IPS-11a (cell line): ENCODE results near the gene TNRC6C.

Source experiments
- H3K4me3 ChIP-seq: one replicate; pipeline ENCODE4 v1.5.1; 2013; ENCODE audit warnings: low read depth, low read length, control low read depth

Gene TNRC6C

GRCh38 chr17:77957857-77958715, at the start of gene TNRC6C:
TNRC6C (plus strand) TSS chr17:77958703; CDS start chr17:78004207, 45,504 bp downstream.
- peak within 1 kb of the TSS; percentile 74 for H3K4me3 ChIP-seq

GRCh38 chr17:77909236-77909635, 49.3 kb upstream of the TNRC6C start:
- H3K4me3 ChIP-seq = no peak overlapping the region

- H3K4me3 ChIP-seq = no peak overlapping the region
Observed at GRCh38 chr17:77909816-77910215, 48.7 kb upstream of the TNRC6C start.

GRCh38 chr17:77914385-77915254, 43.9 kb upstream of the TNRC6C start:
- H3K4me3 ChIP-seq = no peak overlapping the region

GRCh38 chr17:77915594-77916021, 42.9 kb upstream of the TNRC6C start:
- no peak overlapping the region for H3K4me3 ChIP-seq

GRCh38 chr17:77916264-77916663, 42.2 kb upstream of the TNRC6C start:
- H3K4me3 ChIP-seq = no peak overlapping the region

GRCh38 chr17:77916703-77917481, 41.6 kb upstream of the TNRC6C start:
- H3K4me3 ChIP-seq = no peak overlapping the region

- no peak overlapping the region for H3K4me3 ChIP-seq
Observed at GRCh38 chr17:77919276-77919675, 39.2 kb upstream of the TNRC6C start.

GRCh38 chr17:77923135-77923534, 35.4 kb upstream of the TNRC6C start:
- H3K4me3 ChIP-seq = no peak overlapping the region

- no peak overlapping the region for H3K4me3 ChIP-seq
Observed at GRCh38 chr17:77923776-77924513, 34.6 kb upstream of the TNRC6C start.

- no peak overlapping the region for H3K4me3 ChIP-seq
Observed at GRCh38 chr17:77924757-77925336, 33.7 kb upstream of the TNRC6C start.

GRCh38 chr17:77925831-77926543, 32.5 kb upstream of the TNRC6C start:
- no peak overlapping the region for H3K4me3 ChIP-seq

- no peak overlapping the region for H3K4me3 ChIP-seq
Observed at GRCh38 chr17:77926981-77927380, 31.5 kb upstream of the TNRC6C start.

- no peak overlapping the region for H3K4me3 ChIP-seq
Observed at GRCh38 chr17:77927777-77928518, 30.6 kb upstream of the TNRC6C start.

- no peak overlapping the region for H3K4me3 ChIP-seq
Observed at GRCh38 chr17:77928519-77929179, 29.9 kb upstream of the TNRC6C start.

- H3K4me3 ChIP-seq = no peak overlapping the region
Observed at GRCh38 chr17:77929180-77929564, 29.3 kb upstream of the TNRC6C start.

GRCh38 chr17:77929871-77930436, 28.5 kb upstream of the TNRC6C start:
- no peak overlapping the region for H3K4me3 ChIP-seq
